ENCODE data around the gene VASH2. TPM values are rescaled to one million over a fixed set of nuclear protein-coding genes. Genes with fewer than 3 reads are reported as not detected.
"Not testable (repeated sequence)": the region's sequence is repeated elsewhere in the genome, so short reads cannot be mapped to it uniquely, and the experiment has no call there.

VASH2 gene
- total RNA-seq, 1 donor from 2014 or later, result 2.9 TPM

GRCh38 chr1:213019450-213019849 is 69.1 kb downstream of the VASH2 start:
- DNase-seq (ENCODE audit: low read depth), result no peak
- TF ChIP-seq, protein P1, sequence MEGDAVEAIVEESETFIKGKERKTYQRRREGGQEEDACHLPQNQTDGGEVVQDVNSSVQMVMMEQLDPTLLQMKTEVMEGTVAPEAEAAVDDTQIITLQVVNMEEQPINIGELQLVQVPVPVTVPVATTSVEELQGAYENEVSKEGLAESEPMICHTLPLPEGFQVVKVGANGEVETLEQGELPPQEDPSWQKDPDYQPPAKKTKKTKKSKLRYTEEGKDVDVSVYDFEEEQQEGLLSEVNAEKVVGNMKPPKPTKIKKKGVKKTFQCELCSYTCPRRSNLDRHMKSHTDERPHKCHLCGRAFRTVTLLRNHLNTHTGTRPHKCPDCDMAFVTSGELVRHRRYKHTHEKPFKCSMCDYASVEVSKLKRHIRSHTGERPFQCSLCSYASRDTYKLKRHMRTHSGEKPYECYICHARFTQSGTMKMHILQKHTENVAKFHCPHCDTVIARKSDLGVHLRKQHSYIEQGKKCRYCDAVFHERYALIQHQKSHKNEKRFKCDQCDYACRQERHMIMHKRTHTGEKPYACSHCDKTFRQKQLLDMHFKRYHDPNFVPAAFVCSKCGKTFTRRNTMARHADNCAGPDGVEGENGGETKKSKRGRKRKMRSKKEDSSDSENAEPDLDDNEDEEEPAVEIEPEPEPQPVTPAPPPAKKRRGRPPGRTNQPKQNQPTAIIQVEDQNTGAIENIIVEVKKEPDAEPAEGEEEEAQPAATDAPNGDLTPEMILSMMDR (IDR thresholded peaks at IDR 0.05; ENCODE audit: insufficient read depth, low read length, poor library complexity, severe bottlenecking), result no peak
- Histone ChIP-seq H3K27me3 (ENCODE audit: control insufficient read depth, insufficient read depth, low read length) (no peaks in the 10 kb centered on the region), H3K36me3 (ENCODE audit: control insufficient read depth, insufficient read depth, low read length) (no peaks in the 10 kb centered on the region), H3K4me3 (ENCODE audit: low read depth, low read length) (no peak overlapping the region)

GRCh38 chr1:213020016-213020415 is 69.7 kb downstream of the VASH2 start:
- no peaks in the 10 kb centered on the region for H3K27me3 ChIP-seq (ENCODE audit: control insufficient read depth, insufficient read depth, low read length)
- DNase-seq (ENCODE audit: low read depth), result no peak
- TF ChIP-seq, protein P1 (IDR thresholded peaks at IDR 0.05; ENCODE audit: insufficient read depth, low read length, poor library complexity, severe bottlenecking), result no peak
- H3K36me3 ChIP-seq (ENCODE audit: control insufficient read depth, insufficient read depth, low read length), result no peaks in the 10 kb centered on the region
- H3K4me3 ChIP-seq (ENCODE audit: low read depth, low read length), result no peak overlapping the region

DNA sequence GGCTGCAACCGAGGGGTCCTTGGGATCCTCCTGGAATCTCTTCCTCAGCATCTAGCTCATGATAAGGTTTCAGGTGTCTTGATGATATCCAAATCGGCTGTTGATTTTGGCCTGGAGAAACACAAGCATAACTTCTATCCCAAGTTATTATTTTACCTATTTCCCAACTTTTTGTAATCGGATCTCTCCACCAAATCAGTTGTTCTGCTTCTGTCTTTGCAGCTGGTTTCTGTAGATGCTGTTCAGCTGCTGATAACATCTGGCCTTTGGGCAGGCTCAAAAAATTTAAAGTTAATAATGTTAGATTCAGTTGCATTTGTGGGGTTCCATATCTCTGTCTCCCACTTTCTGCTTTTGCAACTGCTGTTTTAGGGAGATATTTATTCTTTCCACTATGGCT is 76.7 kb downstream of the VASH2 start:
- H3K27me3 ChIP-seq (ENCODE audit: control insufficient read depth, insufficient read depth, low read length); H3K36me3 ChIP-seq (ENCODE audit: control insufficient read depth, insufficient read depth, low read length); DNase-seq (ENCODE audit: low read depth); H3K4me3 ChIP-seq (ENCODE audit: low read depth, low read length): not testable (repeated sequence)

DNA sequence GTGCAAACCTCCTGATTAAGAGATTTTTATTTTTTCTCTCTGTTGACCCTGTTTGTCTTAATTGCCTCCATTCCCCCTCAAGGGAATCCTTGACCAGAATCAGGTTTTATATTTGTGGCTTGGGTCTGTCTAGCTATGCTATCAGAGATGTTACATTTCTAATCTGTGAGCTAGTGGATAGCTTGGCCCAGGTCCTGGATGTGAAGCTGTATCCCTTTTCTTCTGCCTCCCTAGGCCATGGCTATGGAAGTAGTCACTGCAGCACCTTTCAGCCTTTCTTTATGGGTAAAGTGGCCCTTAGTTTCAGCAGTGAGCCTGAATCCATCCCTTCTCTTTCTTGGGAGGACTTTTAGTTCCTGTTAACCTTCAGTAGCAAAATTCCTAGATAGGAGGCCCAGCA is 82.3 kb downstream of the VASH2 start:
- TF ChIP-seq, protein P1 (IDR thresholded peaks at IDR 0.05; ENCODE audit: insufficient read depth, low read length, poor library complexity, severe bottlenecking), result no peak
- Histone ChIP-seq H3K27me3 (ENCODE audit: control insufficient read depth, insufficient read depth, low read length) (no peaks in the 10 kb centered on the region), H3K36me3 (ENCODE audit: control insufficient read depth, insufficient read depth, low read length) (no peaks in the 10 kb centered on the region), H3K4me3 (ENCODE audit: low read depth, low read length) (no peak overlapping the region)
- DNase-seq (ENCODE audit: low read depth), result no peak

- TF ChIP-seq, protein P1 (IDR thresholded peaks at IDR 0.05; ENCODE audit: insufficient read depth, low read length, poor library complexity, severe bottlenecking), result no peak
Observed at GRCh38 chr1:213034713-213035112, 84.4 kb downstream of the VASH2 start.

DNA sequence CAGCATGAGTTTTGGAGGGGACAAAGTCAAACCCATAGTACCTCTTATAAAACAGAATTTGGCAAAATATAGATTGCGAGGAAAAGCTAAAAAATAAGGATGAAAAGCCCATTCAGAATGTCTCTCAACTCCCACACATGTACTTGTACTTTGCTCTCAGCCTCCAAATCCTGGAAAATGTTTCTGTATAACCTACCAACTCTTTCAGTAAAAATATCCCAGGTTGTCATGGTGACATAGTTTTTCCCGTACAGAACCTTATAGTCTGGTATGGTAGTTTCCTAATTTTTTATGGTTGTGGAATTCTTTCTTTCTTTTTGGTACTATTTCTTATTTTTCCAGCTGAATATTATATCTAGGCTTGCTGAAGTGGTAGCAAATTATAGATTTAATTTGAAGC is 85.2 kb downstream of the VASH2 start:
- DNase-seq (ENCODE audit: low read depth), result no peak
- no peaks in the 10 kb centered on the region for H3K36me3 ChIP-seq (ENCODE audit: control insufficient read depth, insufficient read depth, low read length)
- TF ChIP-seq, protein P1 (IDR thresholded peaks at IDR 0.05; ENCODE audit: insufficient read depth, low read length, poor library complexity, severe bottlenecking), result no peak
- H3K27me3 ChIP-seq (ENCODE audit: control insufficient read depth, insufficient read depth, low read length), result no peaks in the 10 kb centered on the region
- H3K4me3 ChIP-seq (ENCODE audit: low read depth, low read length), result no peak overlapping the region

More at GRCh38 chr1:213034713-213035112, 84.4 kb downstream of the VASH2 start:
- Histone ChIP-seq H3K27me3 (ENCODE audit: control insufficient read depth, insufficient read depth, low read length) (no peaks in the 10 kb centered on the region), H3K4me3 (ENCODE audit: low read depth, low read length) (no peak overlapping the region), H3K36me3 (ENCODE audit: control insufficient read depth, insufficient read depth, low read length) (no peaks in the 10 kb centered on the region)
- DNase-seq (ENCODE audit: low read depth), result no peak

Other genes with a start within 250 kb of the VASH2 start
- 28.2 and 33.7 TPM in 2 replicates for gene NSL1, start 158.8 kb upstream of the VASH2 start, total RNA-seq
- 14.7 and 21.7 TPM in 2 replicates for gene TATDN3, start 158.6 kb upstream of the VASH2 start, total RNA-seq
- not detected in 2 replicates for gene SPATA45, start 102.9 kb upstream of the VASH2 start, total RNA-seq
- 3.9 and 4.0 TPM in 2 replicates for gene FLVCR1, start 92.3 kb upstream of the VASH2 start, total RNA-seq
- 31.8 and 36.8 TPM in 2 replicates for gene ANGEL2, start 65.3 kb downstream of the VASH2 start, total RNA-seq
- 12.9 and 14.9 TPM in 2 replicates for gene RPS6KC1, start 100.7 kb downstream of the VASH2 start, total RNA-seq